NOMO-1 treated with dmso at 0.1 percent for 144 hours (cell line): Measurements from ENCODE around the gene ITGA6.

Experiments
- DNase-seq: peaks from one replicate; lab custom pipeline; 2025; ENCODE audit not compliant: unreplicated experiment; lab: John Stamatoyannopoulos, UW

The ITGA6 gene

DNA sequence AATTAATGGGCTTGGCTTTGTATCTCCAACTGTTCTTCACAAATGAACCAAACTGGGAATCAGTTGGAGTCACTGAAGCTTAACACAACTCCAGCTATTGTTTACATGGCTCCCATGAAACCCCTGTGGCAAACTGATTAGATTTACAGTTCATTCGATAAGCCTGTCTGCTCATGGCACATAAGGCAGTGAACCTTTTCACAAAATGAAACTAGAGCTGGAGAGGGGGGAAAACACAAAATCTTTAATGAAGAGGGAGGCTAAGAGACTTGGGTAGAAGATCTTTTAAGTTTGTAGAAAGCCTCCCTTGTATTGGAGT, 11.6 kb upstream of the ITGA6 start:
- no peak for DNase-seq

DNA sequence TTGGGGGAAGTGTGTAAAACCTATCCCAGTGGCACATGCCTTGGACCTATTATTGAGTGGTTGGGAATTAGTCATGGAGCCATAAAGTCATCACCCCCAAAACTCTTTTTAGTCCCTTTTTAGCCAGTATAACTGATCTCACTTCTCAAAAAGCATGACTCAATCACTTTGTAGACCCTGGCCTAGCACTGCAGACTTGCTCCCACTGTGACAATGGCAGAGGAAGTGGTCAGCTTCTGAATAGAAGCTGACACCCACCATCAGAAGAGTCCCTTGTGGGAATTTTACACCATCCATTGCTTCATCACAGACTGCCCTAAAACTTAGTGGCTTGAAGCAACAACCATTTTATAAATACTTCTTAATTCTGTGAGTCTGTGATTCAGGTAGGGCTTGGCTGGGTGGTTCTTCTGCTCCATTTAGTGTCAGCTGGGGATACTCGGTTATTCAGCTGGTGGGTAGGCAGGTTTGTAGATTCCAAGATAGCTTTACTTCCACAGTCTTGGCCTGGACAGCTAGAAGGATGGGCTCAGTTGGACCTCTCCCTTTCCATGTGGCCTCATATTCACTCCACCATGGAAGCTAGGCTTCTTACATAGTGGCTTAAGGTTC, 10.8 kb upstream of the ITGA6 start:
- DNase-seq: peak; percentile 46

DNA sequence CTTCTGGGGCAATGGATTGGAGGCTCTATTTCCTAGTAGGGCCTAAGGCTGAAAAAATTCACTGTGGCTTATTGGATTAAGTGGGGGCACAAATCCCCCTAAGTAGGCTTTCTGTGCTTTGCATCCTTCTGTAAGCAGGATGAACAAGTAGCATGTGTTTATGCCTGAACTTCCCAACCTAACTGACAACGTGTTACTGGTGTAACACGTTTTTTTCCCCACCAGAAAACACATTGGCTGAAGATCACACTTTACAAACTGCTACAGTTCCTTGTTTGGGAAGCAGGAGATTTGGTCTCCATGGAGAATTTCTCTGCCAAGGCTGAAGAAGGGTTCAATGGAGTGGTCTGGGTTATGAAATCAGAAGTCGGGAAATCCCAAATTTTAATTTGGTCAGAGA, 7.2 kb upstream of the ITGA6 start:
- DNase-seq: no peak

DNA sequence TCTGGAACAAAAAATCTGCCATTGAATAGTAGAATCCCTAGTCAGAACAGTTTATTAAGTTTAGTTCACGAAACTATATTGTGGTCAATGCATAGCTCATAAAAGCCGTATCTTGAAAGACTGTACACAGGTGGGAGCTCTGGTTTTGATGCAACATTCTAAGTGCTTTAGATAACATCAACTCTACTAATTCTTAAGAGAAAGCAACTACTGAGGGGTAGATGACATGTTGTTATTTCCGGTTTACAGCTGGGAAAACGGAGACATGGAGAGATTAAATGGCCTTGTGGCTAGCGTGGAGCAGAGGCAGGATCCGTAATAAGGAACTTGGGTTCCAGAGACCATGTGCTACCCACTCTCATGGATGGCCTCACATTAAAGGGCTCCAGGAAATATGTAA, 4.2 kb upstream of the ITGA6 start:
- no peak for DNase-seq

DNA sequence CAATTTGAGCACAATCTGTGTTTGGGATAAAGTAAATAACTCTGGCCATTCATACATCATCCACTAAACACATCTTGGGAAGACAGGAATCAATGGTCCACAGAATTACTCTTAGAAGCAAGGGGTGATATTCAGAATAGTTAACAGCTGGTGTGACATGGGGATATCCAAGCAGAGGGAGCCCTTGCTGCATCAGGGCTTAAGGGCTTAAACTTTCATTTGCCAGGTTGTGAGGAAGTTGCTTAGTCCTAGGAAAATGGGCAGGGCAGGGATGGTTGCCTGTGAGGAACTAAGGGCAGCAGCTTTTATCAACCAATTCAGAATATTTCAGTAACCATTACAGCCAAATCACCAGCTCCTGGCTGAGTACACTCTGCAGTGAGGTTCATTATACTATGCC, 2.0 kb upstream of the ITGA6 start:
- no peak for DNase-seq

DNA sequence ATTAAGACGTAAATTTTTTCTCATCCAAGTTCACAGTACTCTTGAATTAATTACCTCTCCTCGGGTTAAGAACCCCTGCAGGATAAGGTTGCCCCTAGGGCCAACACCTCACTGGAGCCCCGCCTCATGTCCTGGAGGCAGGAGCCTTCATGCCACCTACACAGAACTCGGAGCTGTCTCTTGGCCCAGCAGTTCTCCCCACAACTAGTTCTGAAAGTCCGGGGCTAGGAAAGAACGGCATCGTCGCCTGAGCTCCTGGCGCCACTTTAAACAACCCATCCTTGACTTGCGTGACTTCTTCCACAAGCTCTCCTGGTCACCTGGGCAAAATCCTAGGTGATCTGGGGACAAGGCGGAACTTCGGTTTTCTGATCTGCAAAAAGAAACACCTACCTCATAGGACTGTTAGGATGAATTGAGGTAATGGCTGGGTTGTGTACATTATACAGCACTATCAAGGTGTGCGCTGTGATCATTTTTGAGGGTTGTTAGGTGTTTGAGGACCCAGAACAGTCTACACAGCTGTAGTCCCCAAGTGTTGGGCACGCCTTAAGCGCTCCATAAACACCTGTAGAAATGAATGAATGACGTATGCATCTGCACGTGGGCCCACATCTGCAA, 641 bp upstream of the ITGA6 start:
- DNase-seq: no peak

DNA sequence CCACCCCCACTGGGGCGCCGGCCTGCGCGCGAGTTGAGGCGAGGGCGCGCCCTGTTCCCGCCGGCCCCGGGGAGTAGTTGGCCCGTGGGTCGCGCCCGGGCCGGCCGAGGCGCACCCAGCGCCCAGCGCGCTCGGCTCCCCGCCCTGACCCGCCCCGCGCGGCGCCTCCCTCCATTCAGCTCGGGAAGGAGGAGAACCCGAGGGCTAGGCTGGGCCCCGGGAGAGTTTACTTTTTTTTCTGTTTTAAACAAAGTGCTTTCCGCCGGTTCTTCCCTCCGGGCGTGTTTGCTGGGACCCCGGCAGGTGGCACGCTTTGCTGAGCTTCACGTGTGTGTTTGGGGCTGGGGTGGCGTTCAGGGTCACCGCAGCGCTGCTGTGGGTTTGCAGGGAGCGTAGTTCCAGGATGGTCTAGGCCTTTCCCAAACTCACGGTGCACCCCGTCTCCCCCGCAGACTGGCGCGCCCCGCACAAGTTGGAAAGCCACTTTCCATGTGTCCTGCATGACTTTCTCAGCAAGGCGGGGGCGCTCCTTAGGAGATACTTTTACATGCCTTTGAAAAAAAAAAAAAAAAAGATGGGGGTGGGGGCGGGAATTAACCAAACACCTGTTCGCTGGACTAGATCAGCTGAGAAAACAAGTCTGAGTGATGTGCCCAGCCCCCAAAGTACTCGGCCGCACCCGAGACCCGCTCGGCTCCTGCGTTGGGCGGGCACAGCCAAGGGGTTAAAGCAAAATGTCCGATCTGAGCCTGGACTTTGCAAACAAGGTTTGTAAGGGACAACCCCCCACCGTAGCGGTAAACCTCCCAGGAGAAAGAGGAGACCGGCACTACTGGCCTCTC, 825 bp downstream of the ITGA6 start:
- no peak for DNase-seq

DNA sequence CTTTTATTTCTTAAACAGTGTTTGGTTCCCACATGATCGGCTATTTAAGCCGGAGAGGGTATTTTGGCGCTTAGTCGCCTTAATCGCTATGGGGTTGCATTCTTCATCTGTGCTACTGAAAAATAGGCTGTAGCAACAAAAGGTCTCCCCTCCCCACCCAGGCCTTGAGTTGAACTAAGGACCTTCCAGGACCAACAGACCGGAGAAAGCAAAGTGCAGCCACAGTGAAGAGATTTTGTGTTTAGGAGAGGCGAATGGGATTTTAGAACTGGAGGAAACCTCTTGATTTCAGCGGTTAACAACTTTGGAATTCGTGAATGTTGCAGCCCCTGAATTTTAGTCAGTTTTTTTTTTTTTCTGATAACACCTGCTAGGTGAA, 1.4 kb downstream of the ITGA6 start:
- DNase-seq: no peak

DNA sequence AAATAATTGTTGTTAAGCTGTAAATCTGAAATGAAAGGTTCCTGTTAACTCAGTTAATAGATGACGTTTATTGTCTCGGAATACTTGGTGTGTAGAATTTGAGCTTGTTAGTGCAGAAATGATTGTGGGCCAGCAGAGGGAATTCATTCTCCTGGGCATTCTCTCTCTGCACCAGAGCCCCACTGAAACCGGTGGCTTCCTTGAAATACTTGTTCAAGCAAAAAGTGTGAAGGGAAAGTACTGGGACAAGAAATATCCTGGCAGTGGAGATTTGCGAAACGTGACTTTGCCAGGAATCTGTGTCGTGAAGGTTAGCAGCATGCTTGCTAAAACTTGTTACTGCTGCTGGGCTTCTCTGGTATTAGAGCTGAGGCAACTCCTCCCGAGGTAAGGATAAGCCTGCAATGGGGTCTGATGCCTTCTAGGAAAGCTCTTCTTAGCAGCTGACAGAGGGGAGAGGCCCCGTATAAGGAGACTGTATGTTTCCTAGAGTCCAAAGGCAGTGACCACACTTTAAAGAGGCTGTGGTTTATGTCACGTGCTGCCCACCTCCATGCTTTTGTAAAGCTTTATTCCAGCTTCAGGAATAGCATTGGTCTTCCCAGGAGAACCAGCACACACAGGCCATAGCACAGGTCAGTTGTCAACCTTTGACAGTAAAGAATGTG, 2.0 kb downstream of the ITGA6 start:
- no peak for DNase-seq

DNA sequence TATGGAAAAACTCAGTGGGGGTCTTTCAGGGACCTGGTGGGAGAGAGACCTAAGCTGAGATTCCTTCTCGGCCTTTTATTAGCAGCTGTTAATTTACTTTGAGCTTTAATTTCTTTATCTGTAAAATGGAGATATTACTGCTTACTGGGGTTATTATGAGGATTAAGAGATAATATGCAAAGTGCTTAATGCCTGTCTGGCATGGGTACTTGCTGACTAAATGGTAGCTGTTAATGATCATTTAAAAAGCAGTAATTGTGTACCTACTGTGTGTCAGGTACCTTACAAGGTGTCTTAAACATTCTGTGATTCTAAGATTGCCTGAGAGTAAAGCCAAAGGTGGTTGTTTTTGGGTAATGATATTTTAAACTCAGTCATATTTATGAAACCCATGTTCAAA, 2.6 kb downstream of the ITGA6 start:
- DNase-seq: no peak

DNA sequence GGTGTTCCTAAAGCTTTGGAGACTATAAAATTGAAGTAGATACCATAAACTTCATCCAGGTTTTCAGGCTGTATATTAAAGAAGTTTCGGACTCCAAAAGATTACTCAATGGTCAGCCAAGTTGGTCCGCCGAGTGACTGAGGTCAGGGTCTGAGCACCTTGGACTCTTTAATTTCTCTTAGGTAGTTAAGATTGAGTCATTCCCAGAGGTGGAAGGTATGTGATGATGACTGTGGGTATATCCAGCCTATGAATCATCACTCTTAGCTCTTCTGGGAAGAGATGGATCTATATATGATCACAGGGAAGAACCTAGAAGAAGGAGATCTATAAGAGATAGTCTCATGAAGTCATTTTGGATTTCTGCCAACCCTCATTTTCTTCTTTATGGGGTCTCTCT, 3.3 kb downstream of the ITGA6 start:
- DNase-seq: no peak

DNA sequence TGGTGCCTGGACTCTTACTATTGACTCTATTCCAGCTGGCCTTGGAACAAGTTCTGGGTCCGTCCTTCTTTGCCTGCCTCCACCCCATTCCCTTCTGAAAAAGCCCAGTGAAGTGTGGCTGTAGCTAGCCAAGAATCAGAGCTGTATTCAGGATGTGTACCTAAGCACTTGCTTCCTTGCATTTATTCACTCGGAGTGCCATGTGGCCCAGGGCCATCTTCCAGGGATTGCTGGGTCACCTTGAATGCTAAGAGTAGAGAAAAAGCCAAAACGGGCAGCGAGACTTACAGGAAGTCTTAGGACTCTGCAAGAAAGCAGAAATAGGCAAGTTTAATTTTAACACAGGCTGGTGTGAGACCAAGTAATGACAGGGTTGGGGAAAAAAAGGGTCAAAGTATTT, 4.1 kb downstream of the ITGA6 start:
- DNase-seq: no peak

DNA sequence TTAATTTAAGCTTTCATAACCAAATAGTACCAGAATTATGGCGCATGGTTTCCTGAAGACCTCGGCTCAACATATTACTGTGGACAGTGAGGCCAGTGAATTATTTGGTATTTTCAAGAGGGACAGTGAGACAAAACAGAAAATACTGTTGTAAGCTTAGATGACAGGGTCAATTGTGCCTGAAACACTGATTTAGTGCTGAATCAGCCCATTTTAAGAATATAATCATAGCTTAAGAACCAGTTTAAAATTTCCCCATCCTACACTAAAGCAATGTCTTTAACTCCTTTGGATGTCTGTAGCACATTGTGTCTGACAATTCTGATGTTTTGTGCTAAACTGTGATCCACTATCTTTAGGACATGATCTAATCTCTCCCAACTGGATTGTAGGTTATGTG, 4.6 kb downstream of the ITGA6 start:
- DNase-seq: no peak

DNA sequence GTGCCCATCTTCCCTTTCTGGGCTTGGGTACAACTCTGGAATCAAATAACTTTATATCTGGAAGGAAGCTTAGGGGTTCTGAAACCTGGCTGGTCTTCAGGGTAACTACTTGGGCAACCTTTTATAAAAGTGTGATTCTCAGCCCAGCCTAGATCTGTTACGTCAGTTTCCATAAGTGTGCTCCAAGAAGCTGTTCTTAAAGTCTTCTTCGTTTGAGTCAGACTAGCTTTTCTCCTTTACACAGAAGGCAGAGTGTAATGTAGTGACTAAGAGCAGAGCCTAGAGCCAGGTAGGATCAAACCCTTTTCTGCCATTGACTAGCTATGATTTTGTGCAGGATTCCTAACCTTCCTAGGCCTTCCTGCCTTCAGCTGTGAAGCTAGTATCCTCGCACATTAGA, 5.8 kb downstream of the ITGA6 start:
- no peak for DNase-seq

DNA sequence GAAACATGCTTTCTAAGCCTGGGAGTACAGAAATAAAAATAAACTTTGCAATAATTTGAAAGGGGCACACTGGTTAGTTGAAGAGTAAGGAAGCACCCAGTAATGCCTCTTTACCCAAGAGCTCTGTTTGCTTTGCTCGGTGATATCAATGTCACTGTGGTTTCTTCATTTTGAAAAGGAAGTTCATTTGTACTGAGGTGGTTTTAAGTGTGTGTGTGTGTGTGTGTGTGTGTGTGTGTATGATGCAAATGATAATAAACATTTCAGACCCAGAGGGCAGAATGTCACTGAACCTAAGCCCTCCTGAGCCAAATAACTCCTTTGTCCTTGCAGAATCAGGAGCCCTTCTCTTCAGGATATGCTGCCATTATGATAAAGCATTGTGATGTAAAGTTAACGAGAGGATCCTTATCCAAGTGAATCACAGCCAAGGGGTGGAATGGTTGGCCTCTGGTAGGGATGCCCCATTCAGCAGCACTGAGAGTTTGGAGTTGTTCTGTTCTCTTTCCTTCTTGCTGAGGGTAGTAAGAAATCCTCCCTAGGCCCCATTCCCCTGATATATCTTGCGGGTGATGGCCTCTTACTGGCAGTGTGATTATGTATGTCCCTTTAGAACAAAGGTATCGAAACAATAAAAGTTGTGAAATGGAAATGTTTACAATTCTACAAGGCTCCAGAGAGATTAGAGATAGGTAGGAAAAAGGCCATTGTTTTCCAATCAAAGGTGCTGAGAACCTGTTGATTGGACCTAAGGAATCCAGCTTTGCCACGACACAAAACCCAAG, 7.6 kb downstream of the ITGA6 start:
- DNase-seq: peak; percentile 17

DNA sequence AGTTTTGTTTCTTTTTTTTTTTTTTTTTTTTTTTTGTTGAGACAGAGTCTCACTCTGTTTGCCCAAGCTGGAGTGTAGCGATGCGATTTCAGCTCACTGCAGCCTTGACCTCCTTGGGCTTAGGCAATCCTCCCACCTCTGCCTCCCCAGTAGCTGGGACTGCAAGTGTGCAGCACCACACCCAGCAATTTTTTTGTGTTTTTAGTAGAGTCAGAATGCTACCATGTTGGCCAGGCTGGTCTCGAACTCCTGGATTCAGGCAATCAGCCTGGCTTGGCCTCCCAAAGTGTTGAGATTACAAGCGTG, 8.2 kb downstream of the ITGA6 start:
- no peak for DNase-seq

DNA sequence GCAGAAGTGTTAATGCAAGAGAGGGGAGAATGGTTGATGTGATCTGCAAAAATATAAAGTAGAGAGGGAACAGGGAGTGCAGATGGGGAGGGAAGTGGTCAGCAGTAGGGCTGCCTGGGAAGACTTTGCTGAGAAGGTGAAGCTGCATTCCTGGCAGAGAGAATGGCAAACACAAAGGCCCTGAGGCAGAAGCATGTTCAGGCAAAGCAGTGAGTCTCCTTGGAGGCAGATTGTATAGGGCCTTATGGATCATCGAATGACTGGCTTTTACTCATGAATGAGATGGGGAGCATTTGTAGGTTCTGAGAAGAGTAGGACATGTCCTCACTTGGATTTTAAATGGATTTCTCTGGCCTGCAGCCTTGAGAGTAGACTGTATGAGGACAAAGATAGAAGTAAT, 9.5 kb downstream of the ITGA6 start:
- no peak for DNase-seq

DNA sequence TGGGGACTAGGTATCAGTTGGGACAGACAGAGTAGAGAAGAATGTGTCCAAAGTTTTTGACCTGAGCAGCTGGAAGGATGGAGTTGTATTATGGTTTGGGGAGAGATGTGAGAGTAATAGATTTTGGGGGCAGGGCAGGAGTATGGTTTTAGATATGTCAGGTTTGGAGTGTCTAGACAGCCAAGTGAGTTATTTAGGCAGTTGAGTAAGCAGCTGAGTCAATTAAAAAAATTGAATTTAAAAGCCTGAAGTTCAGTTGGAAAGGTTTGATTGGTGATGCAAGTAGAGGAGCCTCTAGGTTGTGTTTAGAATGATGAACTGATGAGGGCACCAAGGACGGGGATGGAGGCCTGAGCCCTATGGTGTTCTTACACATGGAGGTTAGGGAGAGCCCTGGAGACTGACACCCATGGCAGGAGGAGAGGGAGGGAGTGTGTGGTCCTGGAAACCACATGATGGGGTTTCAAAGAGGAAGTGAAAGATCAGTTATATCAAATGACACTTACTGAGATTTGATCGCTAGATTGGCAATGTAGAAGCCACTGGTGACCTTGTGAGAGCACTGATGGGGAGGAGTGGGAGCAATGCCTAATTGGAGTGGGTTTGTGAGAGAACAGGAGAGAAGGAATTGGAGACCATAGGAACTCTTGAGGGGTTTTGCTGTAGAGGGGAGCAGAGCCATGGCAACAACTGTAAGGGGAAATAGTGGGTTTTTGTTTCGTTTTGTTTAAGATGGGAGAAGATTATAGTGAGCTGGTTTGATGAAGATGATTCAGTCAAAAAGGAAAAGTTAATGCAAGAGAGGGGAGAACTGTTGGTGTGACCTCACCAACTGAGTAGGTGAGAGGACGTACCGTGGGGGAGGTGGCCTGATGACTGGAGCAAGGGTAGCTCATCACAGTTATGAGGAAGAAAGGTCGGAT, 10.3 kb downstream of the ITGA6 start:
- peak; percentile 56 for DNase-seq

DNA sequence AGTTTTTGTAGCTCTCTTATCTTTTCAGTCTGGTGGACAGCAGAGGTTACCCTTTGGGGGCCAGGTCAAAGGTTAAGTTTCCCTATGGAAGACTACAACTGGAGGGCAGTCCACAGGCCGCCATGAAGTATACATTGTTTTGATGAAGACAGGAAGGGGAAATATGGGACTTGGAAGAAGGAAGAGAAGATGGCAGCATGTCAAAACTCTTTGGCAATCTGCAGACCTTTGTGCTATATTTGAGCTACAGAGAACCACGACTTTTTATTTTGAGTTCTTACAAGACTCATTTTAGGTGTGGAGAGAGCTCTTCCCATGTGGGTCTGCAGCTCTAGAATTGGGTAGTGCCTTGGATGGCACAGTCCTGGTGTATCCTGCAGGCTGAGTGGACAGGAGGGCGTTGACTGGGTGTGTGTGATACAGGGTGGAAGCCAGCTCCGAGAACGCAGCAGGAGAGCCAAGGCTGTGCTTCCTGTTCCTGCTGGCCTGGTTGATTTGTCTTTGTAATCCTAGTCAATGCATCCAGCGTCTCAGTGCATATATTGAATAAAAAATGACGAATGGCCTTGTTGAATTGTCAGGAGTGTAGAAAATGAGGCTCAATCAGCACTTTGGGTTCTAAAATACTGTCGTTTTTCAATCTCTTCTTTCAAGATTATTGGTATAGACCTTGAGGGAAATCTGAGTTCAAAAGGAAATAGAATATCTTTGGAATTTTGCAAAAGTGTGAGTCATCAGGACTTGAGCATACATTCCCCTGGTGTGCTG, 11.5 kb downstream of the ITGA6 start:
- DNase-seq: no peak

DNA sequence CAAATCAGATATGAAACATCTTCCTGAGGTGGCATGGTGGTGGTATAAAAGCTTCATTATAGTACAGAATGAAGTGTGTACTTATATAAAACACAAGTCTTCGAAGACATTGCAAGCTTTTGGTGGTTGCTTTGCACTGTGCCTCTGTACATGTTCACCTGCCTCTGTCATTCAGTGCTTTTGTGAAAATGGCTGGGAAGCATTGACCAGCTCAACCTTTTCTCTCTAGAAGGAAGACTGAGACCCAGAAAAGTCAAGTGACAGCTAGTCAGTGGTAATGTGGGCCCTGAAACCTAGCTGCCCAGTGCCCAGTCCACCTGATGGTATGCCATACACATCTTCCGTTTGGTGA, 12.1 kb downstream of the ITGA6 start:
- no peak for DNase-seq
